Tracheal epithelial cell (primary cell): ENCODE data around the gene TRPV4. TPM values are rescaled to one million over a fixed set of nuclear protein-coding genes. Genes with fewer than 3 reads are reported as not detected.

ENCODE experiments used
- total RNA-seq: library from RNA; depleted of rRNA; stranded (reverse); fragments of >200 nt; gene quantifications from 2 replicates; pipeline ENCODE4 v1.2.1, GENCODE V29; 2014

The TRPV4 gene
- total RNA-seq, result 0.72 and 1.7 TPM in 2 replicates

GRCh38 chr12:109833307-109834189 is at the start of gene TRPV4:
TSS of gene TRPV4 (minus strand) at chr12:109833398. CDS start at chr12:109814796, 18,602 bp downstream.

GRCh38 chr12:109880043-109880931 is 47.1 kb upstream of the TRPV4 start, which contains the start of gene GLTP:
TSS of gene GLTP (minus strand) at chr12:109880541. CDS start at chr12:109880374, 167 bp downstream.

Other genes starting within 250 kb of the TRPV4 start
- under 0.01 and 0.24 TPM in 2 replicates for gene FAM222A, start 119.6 kb downstream of the TRPV4 start, total RNA-seq
- gene GLTP, start 47.1 kb upstream of the TRPV4 start, total RNA-seq, result 193 and 230 TPM in 2 replicates
- gene TCHP, start 66.9 kb upstream of the TRPV4 start, total RNA-seq, result 7.9 and 9.4 TPM in 2 replicates
- 20.5 and 23.2 TPM in 2 replicates for gene GIT2, start 163.0 kb upstream of the TRPV4 start, total RNA-seq
- 55.2 and 94.2 TPM in 2 replicates for gene ANKRD13A, start 166.0 kb upstream of the TRPV4 start, total RNA-seq
- gene C12orf76, start 215.1 kb upstream of the TRPV4 start, total RNA-seq, result 16.2 and 25.8 TPM in 2 replicates